GM19023 (cell line): Measurements from ENCODE around the gene SNX15.
A peak's percentile ranks its signal among the peaks of the same experiment; 100 is the strongest.
"Not testable (repeated sequence)": the region's sequence is repeated elsewhere in the genome, so short reads cannot be mapped to it uniquely, and the experiment has no call there.

ENCODE experiments used
- ATAC-seq: cut with Tn5 transposase; IDR thresholded peaks from one replicate; pipeline ENCODE4 v1.9.1; 2021; ENCODE audit warnings: mild to moderate bottlenecking, moderate library complexity; ENCODE audit not compliant: unreplicated experiment

The SNX15 gene

GRCh38 chr11:65027213-65028067, at the start of gene SNX15:
SNX15 (plus strand) TSS chr11:65027439; CDS start chr11:65027538, 99 bp downstream.
- peak; percentile 90 for ATAC-seq

GRCh38 chr11:64983339-64983738, 43.9 kb upstream of the SNX15 start:
- not testable (repeated sequence) for ATAC-seq

GRCh38 chr11:64987998-64988854, 39.0 kb upstream of the SNX15 start:
- ATAC-seq = no peak

- no peak for ATAC-seq
These were observed 37.8 kb upstream of the SNX15 start for GRCh38 chr11:64989416-64989815.

GRCh38 chr11:64990222-64990923, 36.9 kb upstream of the SNX15 start:
- no peak for ATAC-seq

GRCh38 chr11:64994318-64994717, 32.9 kb upstream of the SNX15 start:
- no peak for ATAC-seq

GRCh38 chr11:64996327-64996709, 30.9 kb upstream of the SNX15 start:
- no peak for ATAC-seq

- no peak for ATAC-seq
These were observed 30.4 kb upstream of the SNX15 start, which contains the start of gene BATF2 for GRCh38 chr11:64996710-64997380. BATF2 (minus strand) TSS chr11:64996971; CDS start chr11:64996914, 57 bp downstream.

GRCh38 chr11:64998141-64998540, 29.1 kb upstream of the SNX15 start:
- ATAC-seq = no peak

- ATAC-seq = no peak
These were observed 28.4 kb upstream of the SNX15 start for GRCh38 chr11:64998690-64999431.

- no peak for ATAC-seq
These were observed 27.8 kb upstream of the SNX15 start for GRCh38 chr11:64999478-64999877.

GRCh38 chr11:65002706-65003105, 24.5 kb upstream of the SNX15 start:
- no peak for ATAC-seq

GRCh38 chr11:65003282-65003681, 24.0 kb upstream of the SNX15 start:
- ATAC-seq = no peak

GRCh38 chr11:65003968-65004367, 23.3 kb upstream of the SNX15 start:
- ATAC-seq = not testable (repeated sequence)

- no peak for ATAC-seq
These were observed 19.2 kb upstream of the SNX15 start for GRCh38 chr11:65008016-65008415.

- ATAC-seq = no peak
These were observed 18.4 kb upstream of the SNX15 start for GRCh38 chr11:65008873-65009272.

- ATAC-seq = peak; percentile 69
These were observed 13.9 kb upstream of the SNX15 start for GRCh38 chr11:65013130-65013887.

GRCh38 chr11:65013888-65014725, 13.1 kb upstream of the SNX15 start, which contains the start of gene ARL2:
ARL2 (plus strand) TSS chr11:65014160; CDS start chr11:65014208, 48 bp downstream.
- ATAC-seq = peak; percentile 76
